Measurements from ENCODE around the gene RALGAPA2.
A peak's percentile ranks its signal among the peaks of the same experiment; 100 is the strongest.

Gene RALGAPA2

GRCh38 chr20:20720158-20720557 lies 7.7 kb upstream of the RALGAPA2 start:
- DNase-seq: no peak

GRCh38 chr20:20719411-20719810 lies 7.0 kb upstream of the RALGAPA2 start:
- no peak for DNase-seq

GRCh38 chr20:20713244-20713765 lies 861 bp upstream of the RALGAPA2 start:
- DNase-seq: no peak

- DNase-seq: peak in 1 of 2 experiments; percentile 27
Observed at GRCh38 chr20:20712004-20712473, 405 bp downstream of the RALGAPA2 start.

GRCh38 chr20:20711413-20711812 lies 1.0 kb downstream of the RALGAPA2 start:
- DNase-seq: peak; percentile 22 to 31

- DNase-seq: no peak
Observed at GRCh38 chr20:20710443-20711315, 1.8 kb downstream of the RALGAPA2 start.

- no peak for DNase-seq
Observed at GRCh38 chr20:20709887-20710286, 2.6 kb downstream of the RALGAPA2 start.

- no peak for DNase-seq
Observed at GRCh38 chr20:20706285-20706684, 6.2 kb downstream of the RALGAPA2 start.

GRCh38 chr20:20702330-20703245 lies 9.9 kb downstream of the RALGAPA2 start:
- DNase-seq: no peak

GRCh38 chr20:20699917-20700316 lies 12.5 kb downstream of the RALGAPA2 start:
- no peak for DNase-seq

- DNase-seq: no peak
Observed at GRCh38 chr20:20699144-20699543, 13.3 kb downstream of the RALGAPA2 start.

GRCh38 chr20:20697325-20697845 lies 15.1 kb downstream of the RALGAPA2 start:
- no peak for DNase-seq

- DNase-seq: no peak
Observed at GRCh38 chr20:20695250-20695816, 17.1 kb downstream of the RALGAPA2 start.

GRCh38 chr20:20694591-20694990 lies 17.9 kb downstream of the RALGAPA2 start:
- no peak for DNase-seq

GRCh38 chr20:20692587-20692986 lies 19.9 kb downstream of the RALGAPA2 start:
- no peak for DNase-seq

GRCh38 chr20:20691477-20692235 lies 20.8 kb downstream of the RALGAPA2 start:
- no peak for DNase-seq

GRCh38 chr20:20690676-20691476 lies 21.6 kb downstream of the RALGAPA2 start:
- DNase-seq: no peak

GRCh38 chr20:20687319-20687718 lies 25.1 kb downstream of the RALGAPA2 start:
- no peak for DNase-seq

GRCh38 chr20:20685635-20686034 lies 26.8 kb downstream of the RALGAPA2 start:
- no peak for DNase-seq

GRCh38 chr20:20683481-20684321 lies 28.7 kb downstream of the RALGAPA2 start:
- DNase-seq: no peak
